ENCODE results near the gene GABRB1. TPM values are rescaled to one million over a fixed set of nuclear protein-coding genes. Genes with fewer than 3 reads are reported as not detected.

The GABRB1 gene
- total RNA-seq, 3 donors from 2014 or later, result 2.5 TPM; not detected in 2

GRCh38 chr4:47386146-47386545, 354.8 kb downstream of the GABRB1 start:
- intact Hi-C loops (cut with DNase I; ENCODE audit: low total_unique reads), result no loop called here
- TF ChIP-seq POLR2AphosphoS5 (IDR thresholded peaks at IDR 0.05) (no peak), CTCF (IDR thresholded peaks at IDR 0.05) (no peak), POLR2A (IDR thresholded peaks at IDR 0.05) (no peak)

DNA sequence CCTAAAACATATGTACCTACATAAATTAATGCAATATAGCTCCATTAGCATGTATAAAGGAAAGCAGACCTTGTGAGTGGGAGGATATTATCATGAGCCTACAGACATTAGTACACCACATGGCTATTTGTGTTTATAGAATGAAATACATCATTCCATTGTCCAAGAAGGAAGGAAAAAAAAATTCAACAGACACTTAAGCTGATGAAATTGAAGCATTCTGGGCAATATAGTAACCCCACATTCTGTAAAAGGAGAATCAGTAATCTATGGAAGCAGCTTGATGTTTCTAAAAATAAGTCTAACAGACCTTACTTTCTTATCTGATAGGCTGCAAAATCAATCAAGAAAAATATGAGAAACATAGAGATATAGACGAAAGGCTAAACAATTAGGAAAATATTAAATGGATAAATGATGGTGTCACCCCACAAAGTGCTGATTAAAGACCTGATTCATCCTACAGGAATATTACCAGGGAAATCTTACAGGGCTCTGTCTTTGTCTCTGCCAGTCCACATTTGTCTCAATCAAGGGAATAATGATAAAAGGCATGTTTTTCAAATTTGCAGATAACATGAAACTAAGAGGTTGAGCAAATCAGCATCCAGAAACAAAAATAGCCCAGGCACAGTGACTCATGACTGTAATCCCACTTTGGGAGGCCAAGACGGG, 355.3 kb downstream of the GABRB1 start:
- H3K9me3 ChIP-seq, result no peaks in the 10 kb centered on the region
- DNase-seq (ENCODE audit: low spot score in 2 of 2), result no peak
- no peaks in the 10 kb centered on the region for H3K27me3 ChIP-seq
- H3K36me3 ChIP-seq, result no peaks in the 10 kb centered on the region
- H3K4me3 ChIP-seq, result no peak overlapping the region
- TF ChIP-seq CTCF (IDR thresholded peaks at IDR 0.05), result no peak
- no peak for TF ChIP-seq POLR2AphosphoS5 (IDR thresholded peaks at IDR 0.05)
- TF ChIP-seq POLR2A (IDR thresholded peaks at IDR 0.05), result no peak
- intact Hi-C loops (cut with DNase I; ENCODE audit: low total_unique reads), result no loop called here
- no peak overlapping the region for H3K27ac ChIP-seq
- no peaks in the 10 kb centered on the region for H3K4me1 ChIP-seq

More at GRCh38 chr4:47386146-47386545, 354.8 kb downstream of the GABRB1 start:
- Histone ChIP-seq H3K27me3 (no peaks in the 10 kb centered on the region), H3K9me3 (no peaks in the 10 kb centered on the region), H3K4me3 (no peak overlapping the region), H3K27ac (no peak overlapping the region), H3K36me3 (no peaks in the 10 kb centered on the region), H3K4me1 (no peaks in the 10 kb centered on the region)
- no peak for DNase-seq (ENCODE audit: low spot score in 2 of 2)

DNA sequence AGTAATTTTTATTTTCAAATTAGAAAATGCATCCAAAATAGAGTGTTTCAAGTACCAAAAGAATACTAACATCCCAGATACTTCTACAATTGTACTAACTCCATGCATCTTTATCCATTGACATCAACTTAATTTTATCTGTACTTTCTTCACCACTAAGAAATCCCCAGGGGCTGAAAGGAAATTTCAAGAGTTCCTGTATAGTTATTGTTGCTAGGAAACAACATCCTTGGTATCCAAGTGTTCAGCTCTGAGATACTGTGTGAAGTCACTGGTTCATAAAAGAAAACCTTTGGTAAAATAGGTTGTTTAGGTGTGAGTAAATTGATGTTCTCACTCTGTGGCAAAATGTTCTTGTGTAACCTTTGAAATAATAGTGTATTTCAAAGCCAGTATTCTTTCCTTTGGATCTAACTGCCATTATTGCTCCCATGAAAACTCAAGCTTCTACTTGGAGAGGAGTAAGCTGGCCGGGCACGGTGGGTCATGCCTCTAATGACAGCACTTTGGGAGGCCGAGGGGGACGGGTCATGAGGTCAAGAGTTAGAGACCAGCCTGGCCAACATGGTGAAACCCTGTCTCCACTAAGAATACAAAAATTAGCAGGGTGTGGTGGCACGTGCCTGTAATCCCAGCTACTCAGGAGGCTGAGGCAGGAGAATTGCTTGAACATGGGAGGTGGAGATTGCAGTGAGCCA, 359.2 kb downstream of the GABRB1 start:
- Histone ChIP-seq H3K27ac (no peak overlapping the region), H3K36me3 (no peaks in the 10 kb centered on the region), H3K27me3 (no peaks in the 10 kb centered on the region), H3K9me3 (no peaks in the 10 kb centered on the region), H3K4me3 (no peak overlapping the region), H3K4me1 (no peaks in the 10 kb centered on the region)
- intact Hi-C loops (cut with DNase I; ENCODE audit: low total_unique reads), result no loop called here
- TF ChIP-seq POLR2A (IDR thresholded peaks at IDR 0.05) (no peak), POLR2AphosphoS5 (IDR thresholded peaks at IDR 0.05) (no peak), CTCF (IDR thresholded peaks at IDR 0.05) (no peak)
- DNase-seq (ENCODE audit: low spot score in 2 of 2), result no peak

- TF ChIP-seq CTCF (IDR thresholded peaks at IDR 0.05) (no peak), POLR2A (IDR thresholded peaks at IDR 0.05) (no peak), POLR2AphosphoS5 (IDR thresholded peaks at IDR 0.05) (no peak)
- no peak overlapping the region for H3K27ac ChIP-seq
- no peaks in the 10 kb centered on the region for H3K9me3 ChIP-seq
- no peaks in the 10 kb centered on the region for H3K4me1 ChIP-seq
- no peak for DNase-seq (ENCODE audit: low spot score in 2 of 2)
- H3K4me3 ChIP-seq, result no peak overlapping the region
- intact Hi-C loops (cut with DNase I; ENCODE audit: low total_unique reads), result no loop called here
- no peaks in the 10 kb centered on the region for H3K27me3 ChIP-seq
- H3K36me3 ChIP-seq, result no peaks in the 10 kb centered on the region
Measured at GRCh38 chr4:47391256-47391655, 359.9 kb downstream of the GABRB1 start.

DNA sequence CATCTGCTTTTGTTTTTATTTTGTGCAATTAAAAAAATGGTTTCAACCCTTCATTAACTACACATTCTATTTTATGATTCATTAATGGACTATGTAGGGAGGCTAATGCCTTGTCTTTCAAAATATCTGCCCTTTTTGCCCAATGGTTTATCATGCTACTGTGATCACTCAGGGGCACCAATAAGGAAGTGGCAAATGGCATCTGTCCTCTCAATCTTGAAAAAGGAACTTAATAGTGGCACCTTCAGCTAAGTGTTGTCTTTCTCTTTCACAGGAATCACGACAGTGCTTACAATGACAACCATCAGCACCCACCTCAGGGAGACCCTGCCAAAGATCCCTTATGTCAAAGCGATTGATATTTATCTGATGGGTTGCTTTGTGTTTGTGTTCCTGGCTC, 375.0 kb downstream of the GABRB1 start:
- DNase-seq (ENCODE audit: low spot score in 2 of 2), result no peak
- H3K9me3 ChIP-seq, result no peaks in the 10 kb centered on the region
- H3K4me1 ChIP-seq, result no peaks in the 10 kb centered on the region
- TF ChIP-seq POLR2A (IDR thresholded peaks at IDR 0.05) (no peak), POLR2AphosphoS5 (IDR thresholded peaks at IDR 0.05) (no peak)
- no peak overlapping the region for H3K27ac ChIP-seq
- intact Hi-C loops (cut with DNase I; ENCODE audit: low total_unique reads), result no loop called here
- no peaks in the 10 kb centered on the region for H3K27me3 ChIP-seq
- no peak overlapping the region for H3K4me3 ChIP-seq
- no peaks in the 10 kb centered on the region for H3K36me3 ChIP-seq
